Transverse colon (tissue), 4 donors: ENCODE data around the gene LRBA. TPM values are rescaled to one million over a fixed set of nuclear protein-coding genes. Genes with fewer than 3 reads are reported as not detected.
"Not testable (repeated sequence)": the region's sequence is repeated elsewhere in the genome, so short reads cannot be mapped to it uniquely, and the experiment has no call there.

Source experiments
- DNase-seq: peaks from one replicate; pipeline ENCODE4 v3.0.0-alpha.2; 2019
- H3K27ac ChIP-seq, 4 donors: fragments of 200-600 bp; sonication (generic); 2 replicates each; pipeline ENCODE4 v1.5.1; 2016 to 2018; ENCODE audit warnings: inconsistent platforms in 4 of 4
- H3K27me3 ChIP-seq: fragments of 200-600 bp; sonication (generic); 2 replicates; pipeline ENCODE4 v1.5.1; 2017; ENCODE audit warnings: inconsistent platforms
- H3K36me3 ChIP-seq, 4 donors: fragments of 200-600 bp; sonication (generic); 2 replicates each; pipeline ENCODE4 v1.5.1; 2017 to 2019; ENCODE audit warnings: inconsistent platforms in 4 of 4
- H3K4me1 ChIP-seq, 4 donors: fragments of 200-600 bp; sonication (generic); 2 replicates each; pipeline ENCODE4 v1.5.1; 2017 to 2020; ENCODE audit warnings: inconsistent platforms in 4 of 4
- H3K4me3 ChIP-seq, 4 donors: fragments of 200-600 bp; sonication (generic); 1 replicate in 1 of 4; 2 replicates in 3 of 4; pipeline versions ENCODE4 v1.5.1 to v1.6.1; 2017 to 2019; ENCODE audit warnings: inconsistent platforms in 4 of 4
- H3K9me3 ChIP-seq, 2 donors: fragments of 200-600 bp; sonication (generic); 2 replicates each; pipeline ENCODE4 v1.5.1; 2017 to 2019; ENCODE audit warnings: inconsistent platforms in 2 of 2
- EP300 ChIP-seq: sonication (generic); formaldehyde crosslinking; IDR thresholded peaks from one replicate; pipeline ENCODE4 v1.6.1; 2017; ENCODE audit warnings: antibody characterized with exemption, low read depth
- POLR2A ChIP-seq: fragments of 450-650 bp; IDR thresholded peaks from one replicate; pipeline ENCODE4 v1.6.1; 2016; ENCODE audit warnings: antibody characterized with exemption, mild to moderate bottlenecking, moderate library complexity
- POLR2AphosphoS5 ChIP-seq, 3 donors: sonication (generic); formaldehyde crosslinking; IDR thresholded peaks; one replicate each; pipeline ENCODE4 v1.6.1; 2016; ENCODE audit warnings: antibody characterized with exemption in 3 of 3
- WGBS, 2 donors: methylation state at CpG; one replicate each; pipeline ENCODE4 v1.1.5; 2018; ENCODE audit warnings: low coverage in 1 of 2; 5-methylcytosine and 5-hydroxymethylcytosine counted together
- in situ Hi-C, 4 donors: fragments of 200-750 bp; cut with MboI; loops; one replicate each; pipeline versions ENCODE4 v1.15.0 to v1.15.1; 2017; ENCODE audit warnings: low sequenced_read_pairs in 3 of 4, low pct_ligation_motif_present in 1 of 4, low pct_unique_long_range_greater_than_20kb in 1 of 4
- intact Hi-C: fragments of 100-400 bp; cut with DNase I; formaldehyde crosslinking; loops from one replicate; pipeline ENCODE4 v1.15.1; 2023; ENCODE audit warnings: low total_unique reads
- total RNA-seq, 4 donors: library from RNA; depleted of rRNA; stranded (reverse); fragments of >200 nt; gene quantifications; one replicate each; pipeline ENCODE4 v1.1.0, GENCODE V29; 2016
- TF ChIP-seq, protein P1 (sequence below), 5 experiments: fragments of 200-600 bp in 3 of 5; fragments of 450-650 bp in 2 of 5; sonication (generic) in 3 of 5; IDR thresholded peaks; 1 replicate in 2 of 5; 2 replicates in 3 of 5; pipeline ENCODE4 v1.5.1; 2016 to 2017; ENCODE audit warnings: antibody characterized with exemption in 5 of 5, inconsistent platforms in 3 of 5, mild to moderate bottlenecking in 2 of 5, moderate library complexity in 1 of 5

The LRBA gene
- total RNA-seq, 4 donors from 2014 or later: 82.7 to 125 (median 112) TPM

DNA sequence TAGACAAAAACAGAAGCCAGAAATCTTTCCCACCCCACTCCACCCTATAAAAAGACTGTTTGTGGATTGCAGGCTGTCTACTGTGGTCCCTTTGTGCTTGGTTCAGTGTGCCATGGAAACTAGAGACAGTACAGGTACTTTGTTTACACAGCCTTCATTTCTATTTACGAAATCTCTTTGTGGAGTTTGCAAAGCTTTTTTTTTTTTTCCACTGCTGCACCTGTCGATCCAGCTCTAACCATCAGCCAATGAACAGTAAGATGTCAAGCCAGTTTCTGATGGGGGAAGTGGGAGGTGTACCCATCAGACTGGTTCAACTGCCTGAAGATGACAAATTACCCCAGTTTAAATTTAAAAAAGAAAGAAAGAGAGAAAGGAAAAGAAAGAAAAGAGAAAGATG is 20.2 kb upstream of the LRBA start:
- intact Hi-C loops: no loop called here
- Histone ChIP-seq H3K27ac (peak overlapping the region in 1 of 4 donors; percentile 46), H3K9me3 (no peaks in the 10 kb centered on the region), H3K4me1 (peaks cover 0 to 2% (median 0%) of the 10 kb centered on the region in 4 donors), H3K27me3 (no peaks in the 10 kb centered on the region), H3K36me3 (no peaks in the 10 kb centered on the region), H3K4me3 (no peak overlapping the region)
- in situ Hi-C loops: no loop called here
- DNase-seq: peak; percentile 12
- 27 to 42% methylated on average over 2 of the region's 2 CpGs for WGBS, 2 donors
- TF ChIP-seq EP300 (no peak), POLR2AphosphoS5 (IDR thresholded peaks at IDR 0.05) (no peak), POLR2A (no peak)
- TF ChIP-seq, protein P1, sequence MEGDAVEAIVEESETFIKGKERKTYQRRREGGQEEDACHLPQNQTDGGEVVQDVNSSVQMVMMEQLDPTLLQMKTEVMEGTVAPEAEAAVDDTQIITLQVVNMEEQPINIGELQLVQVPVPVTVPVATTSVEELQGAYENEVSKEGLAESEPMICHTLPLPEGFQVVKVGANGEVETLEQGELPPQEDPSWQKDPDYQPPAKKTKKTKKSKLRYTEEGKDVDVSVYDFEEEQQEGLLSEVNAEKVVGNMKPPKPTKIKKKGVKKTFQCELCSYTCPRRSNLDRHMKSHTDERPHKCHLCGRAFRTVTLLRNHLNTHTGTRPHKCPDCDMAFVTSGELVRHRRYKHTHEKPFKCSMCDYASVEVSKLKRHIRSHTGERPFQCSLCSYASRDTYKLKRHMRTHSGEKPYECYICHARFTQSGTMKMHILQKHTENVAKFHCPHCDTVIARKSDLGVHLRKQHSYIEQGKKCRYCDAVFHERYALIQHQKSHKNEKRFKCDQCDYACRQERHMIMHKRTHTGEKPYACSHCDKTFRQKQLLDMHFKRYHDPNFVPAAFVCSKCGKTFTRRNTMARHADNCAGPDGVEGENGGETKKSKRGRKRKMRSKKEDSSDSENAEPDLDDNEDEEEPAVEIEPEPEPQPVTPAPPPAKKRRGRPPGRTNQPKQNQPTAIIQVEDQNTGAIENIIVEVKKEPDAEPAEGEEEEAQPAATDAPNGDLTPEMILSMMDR (IDR thresholded peaks at IDR 0.05): no peak

DNA sequence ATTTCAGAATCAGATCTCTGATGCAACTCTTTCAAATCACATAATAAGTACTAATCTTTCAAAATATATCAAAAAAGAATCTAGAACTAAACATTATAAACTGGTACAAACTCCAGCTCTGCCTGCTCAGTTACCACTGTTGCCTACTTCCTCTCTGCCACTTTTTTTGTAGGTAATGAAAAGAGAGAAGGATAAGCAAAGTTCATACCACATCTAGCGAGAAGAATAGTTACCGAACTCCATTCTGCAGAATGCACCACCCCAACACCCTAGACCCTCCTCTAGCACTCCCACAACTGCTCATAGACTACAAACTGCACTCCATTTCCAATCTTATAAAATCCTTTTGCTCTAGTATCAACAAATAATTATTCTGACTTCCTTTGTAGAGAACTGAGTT is 19.7 kb upstream of the LRBA start:
- H3K27me3 ChIP-seq: no peaks in the 10 kb centered on the region
- peak overlapping the region in 1 of 4 donors; percentile 32 for H3K27ac ChIP-seq
- intact Hi-C loops (no loop called here), in situ Hi-C loops (no loop called here)
- DNase-seq: no peak
- H3K36me3 ChIP-seq: no peaks in the 10 kb centered on the region
- H3K9me3 ChIP-seq: no peaks in the 10 kb centered on the region
- peaks cover 0 to 2% (median 0%) of the 10 kb centered on the region in 4 donors for H3K4me1 ChIP-seq
- 69% methylated on average over 2 of the region's 2 CpGs; no CpG with 5 or more reads in 1 of the 2 donors for WGBS, 2 donors
- no peak overlapping the region for H3K4me3 ChIP-seq
- TF ChIP-seq POLR2AphosphoS5 (IDR thresholded peaks at IDR 0.05): no peak
- TF ChIP-seq, protein P1 (IDR thresholded peaks at IDR 0.05): no peak

DNA sequence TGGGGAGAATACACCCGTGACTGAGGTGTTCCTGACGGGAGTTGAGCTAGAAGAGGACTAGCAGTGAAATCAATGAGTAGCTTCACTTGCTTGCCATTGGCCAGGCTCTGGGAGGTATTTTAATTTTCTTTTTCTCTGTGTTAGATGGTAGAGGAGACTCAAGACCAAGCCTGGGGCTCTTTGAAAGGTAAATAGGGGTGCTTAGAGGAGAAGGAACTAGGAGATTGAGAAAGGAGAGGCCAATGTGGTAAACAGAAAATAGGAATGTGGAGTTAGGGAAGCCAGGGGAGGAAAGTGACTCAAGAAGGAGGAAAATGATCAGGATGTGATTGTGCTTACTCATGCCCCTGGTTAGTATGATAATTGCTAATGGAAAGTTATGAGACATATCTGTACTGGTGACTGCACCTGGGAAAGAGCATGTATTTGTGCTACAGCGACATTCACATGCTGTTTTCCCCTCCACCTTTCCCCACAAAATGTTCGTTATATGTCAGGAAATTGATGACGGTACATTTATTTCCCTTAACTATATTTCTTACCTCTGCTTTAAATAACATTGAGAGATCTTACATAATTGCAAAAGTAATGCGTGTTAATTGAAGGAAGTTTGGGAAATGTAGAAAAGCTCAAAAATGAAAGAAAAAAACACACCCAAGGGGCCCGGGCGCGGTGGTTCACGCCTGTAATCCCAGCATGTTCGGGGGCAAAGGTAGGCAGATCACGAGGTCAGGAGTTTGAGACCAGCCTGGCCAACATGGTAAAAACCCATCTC is 16.9 kb upstream of the LRBA start:
- 69 to 81% methylated on average over 4 to 11 of the region's 12 CpGs for WGBS, 2 donors
- H3K27me3 ChIP-seq: no peaks in the 10 kb centered on the region
- in situ Hi-C loops: no loop called here
- DNase-seq: no peak
- no peak overlapping the region for H3K4me3 ChIP-seq
- TF ChIP-seq, protein P1 (IDR thresholded peaks at IDR 0.05): no peak
- no peak for TF ChIP-seq POLR2A
- no peak for TF ChIP-seq EP300
- no peak for TF ChIP-seq POLR2AphosphoS5 (IDR thresholded peaks at IDR 0.05)
- intact Hi-C loops: no loop called here
- no peak overlapping the region for H3K27ac ChIP-seq
- H3K9me3 ChIP-seq: no peaks in the 10 kb centered on the region
- no peaks in the 10 kb centered on the region for H3K36me3 ChIP-seq
- H3K4me1 ChIP-seq: peaks cover 0 to 2% (median 0%) of the 10 kb centered on the region in 4 donors

DNA sequence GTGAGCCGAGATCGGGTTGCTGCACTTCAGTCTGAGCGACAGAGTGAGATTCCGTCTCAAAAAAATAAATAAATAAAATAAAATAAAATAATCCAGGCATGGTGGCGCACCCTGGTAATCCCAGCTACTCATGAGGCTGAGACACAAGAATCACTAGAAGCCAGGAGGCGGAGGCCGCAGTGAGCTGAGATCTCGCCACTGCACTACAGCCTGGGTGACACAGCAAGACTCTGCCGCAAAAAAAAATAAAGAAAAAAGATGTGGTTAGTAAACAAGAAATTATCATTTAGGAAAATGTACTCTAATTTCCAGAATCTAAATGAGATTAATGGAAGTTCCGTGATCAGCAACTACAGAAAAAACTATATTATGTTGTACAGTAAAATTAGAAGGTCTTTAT is 14.5 kb upstream of the LRBA start:
- 84 to 89% methylated on average over 8 to 10 of the region's 10 CpGs for WGBS, 2 donors
- in situ Hi-C loops: no loop called here

DNA sequence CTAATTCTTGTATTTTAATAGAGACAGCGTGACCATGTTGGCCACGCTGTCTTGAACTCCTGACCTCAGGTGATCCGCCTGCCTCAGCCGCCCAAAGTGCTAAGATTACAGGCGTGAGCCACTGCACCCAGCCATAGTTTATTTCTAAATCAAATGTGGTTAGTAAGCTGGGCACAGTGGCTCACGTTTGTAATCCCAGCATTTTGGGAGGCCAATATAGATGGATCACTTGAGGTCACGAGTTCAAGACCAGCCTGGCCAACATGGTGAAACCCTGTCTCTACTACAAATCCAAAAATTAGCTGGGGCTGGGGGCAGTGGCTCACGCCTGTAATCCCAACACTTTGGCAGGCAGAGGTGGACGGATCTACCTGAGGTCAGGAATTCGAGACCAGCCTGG is 13.9 kb upstream of the LRBA start:
- H3K4me3 ChIP-seq, in situ Hi-C loops, intact Hi-C loops, H3K27me3 ChIP-seq, H3K36me3 ChIP-seq, H3K9me3 ChIP-seq, H3K27ac ChIP-seq, H3K4me1 ChIP-seq, DNase-seq: not testable (repeated sequence)
- WGBS, 2 donors: 81% methylated on average over 10 of the region's 10 CpGs; no CpG with 5 or more reads in 1 of the 2 donors

More for the DNA sequence above, 14.5 kb upstream of the LRBA start:
- no peaks in the 10 kb centered on the region for H3K4me1 ChIP-seq
- TF ChIP-seq POLR2A: no peak
- TF ChIP-seq POLR2AphosphoS5 (IDR thresholded peaks at IDR 0.05): no peak
- no peak for TF ChIP-seq EP300
- TF ChIP-seq, protein P1 (IDR thresholded peaks at IDR 0.05): no peak
- DNase-seq: no peak
- H3K4me3 ChIP-seq: no peak overlapping the region
- no peaks in the 10 kb centered on the region for H3K9me3 ChIP-seq
- H3K27ac ChIP-seq: no peak overlapping the region
- no peaks in the 10 kb centered on the region for H3K36me3 ChIP-seq
- intact Hi-C loops: no loop called here
- H3K27me3 ChIP-seq: no peaks in the 10 kb centered on the region
